Epithelial cell of prostate (primary cell): ENCODE measurements around the gene GCK.

Experiments used
- DNase-seq: peaks from one replicate; pipeline ENCODE4 v3.0.0-alpha.2; 2011; ENCODE audit warnings: low read depth, low spot score
- H3K27ac ChIP-seq: fragments of 450-650 bp; 2 replicates; pipeline ENCODE4 v1.5.1; 2017; ENCODE audit warnings: mild to moderate bottlenecking

GCK gene

GRCh38 chr7:44111761-44112160 is 77.5 kb downstream of the GCK start:
- no peak for DNase-seq
- no peak overlapping the region for H3K27ac ChIP-seq

GRCh38 chr7:44110719-44111635 is 78.3 kb downstream of the GCK start:
- no peak for DNase-seq
- no peak overlapping the region for H3K27ac ChIP-seq

- no peak for DNase-seq
- no peak overlapping the region for H3K27ac ChIP-seq
Measured at GRCh38 chr7:44109991-44110390, 79.2 kb downstream of the GCK start.

- no peak for DNase-seq
- H3K27ac ChIP-seq = no peak overlapping the region
Measured at GRCh38 chr7:44108768-44109750, 80.2 kb downstream of the GCK start.

- no peak for DNase-seq
Measured at GRCh38 chr7:44107961-44108767, 81.1 kb downstream of the GCK start.

GRCh38 chr7:44107116-44107960 is 81.9 kb downstream of the GCK start:
- H3K27ac ChIP-seq = no peak overlapping the region
- no peak for DNase-seq

More at GRCh38 chr7:44107961-44108767, 81.1 kb downstream of the GCK start:
- H3K27ac ChIP-seq = no peak overlapping the region

GRCh38 chr7:44106311-44107065 is 82.8 kb downstream of the GCK start:
- H3K27ac ChIP-seq = no peak overlapping the region
- DNase-seq = no peak

- no peak for DNase-seq
- H3K27ac ChIP-seq = no peak overlapping the region
Measured at GRCh38 chr7:44105832-44106231, 83.4 kb downstream of the GCK start.

- DNase-seq = no peak
- no peak overlapping the region for H3K27ac ChIP-seq
Measured at GRCh38 chr7:44104860-44105771, 84.1 kb downstream of the GCK start.

GRCh38 chr7:44103923-44104859 is 85.0 kb downstream of the GCK start, which contains the start of gene AEBP1:
TSS of gene AEBP1 (plus strand) at chr7:44104345. CDS start at chr7:44104666, 321 bp downstream.
- no peak for DNase-seq
- H3K27ac ChIP-seq = no peak within 1 kb of the TSS

GRCh38 chr7:44103566-44103922 is 85.7 kb downstream of the GCK start:
- no peak overlapping the region for H3K27ac ChIP-seq
- DNase-seq = no peak

GRCh38 chr7:44102846-44103565 is 86.2 kb downstream of the GCK start:
- DNase-seq = no peak
- H3K27ac ChIP-seq = no peak overlapping the region

GRCh38 chr7:44101966-44102845 is 87.0 kb downstream of the GCK start:
- H3K27ac ChIP-seq = no peak overlapping the region
- no peak for DNase-seq

GRCh38 chr7:44101303-44101965 is 87.8 kb downstream of the GCK start:
- H3K27ac ChIP-seq = no peak overlapping the region
- DNase-seq = no peak
